HG03108 (cell line): ENCODE results near the gene DNAAF3.

ENCODE experiments used
- ATAC-seq: cut with Tn5 transposase; IDR thresholded peaks from one replicate; pipeline ENCODE4 v1.9.1; 2021; ENCODE audit warnings: moderate library complexity; ENCODE audit not compliant: unreplicated experiment

DNAAF3 gene

DNA sequence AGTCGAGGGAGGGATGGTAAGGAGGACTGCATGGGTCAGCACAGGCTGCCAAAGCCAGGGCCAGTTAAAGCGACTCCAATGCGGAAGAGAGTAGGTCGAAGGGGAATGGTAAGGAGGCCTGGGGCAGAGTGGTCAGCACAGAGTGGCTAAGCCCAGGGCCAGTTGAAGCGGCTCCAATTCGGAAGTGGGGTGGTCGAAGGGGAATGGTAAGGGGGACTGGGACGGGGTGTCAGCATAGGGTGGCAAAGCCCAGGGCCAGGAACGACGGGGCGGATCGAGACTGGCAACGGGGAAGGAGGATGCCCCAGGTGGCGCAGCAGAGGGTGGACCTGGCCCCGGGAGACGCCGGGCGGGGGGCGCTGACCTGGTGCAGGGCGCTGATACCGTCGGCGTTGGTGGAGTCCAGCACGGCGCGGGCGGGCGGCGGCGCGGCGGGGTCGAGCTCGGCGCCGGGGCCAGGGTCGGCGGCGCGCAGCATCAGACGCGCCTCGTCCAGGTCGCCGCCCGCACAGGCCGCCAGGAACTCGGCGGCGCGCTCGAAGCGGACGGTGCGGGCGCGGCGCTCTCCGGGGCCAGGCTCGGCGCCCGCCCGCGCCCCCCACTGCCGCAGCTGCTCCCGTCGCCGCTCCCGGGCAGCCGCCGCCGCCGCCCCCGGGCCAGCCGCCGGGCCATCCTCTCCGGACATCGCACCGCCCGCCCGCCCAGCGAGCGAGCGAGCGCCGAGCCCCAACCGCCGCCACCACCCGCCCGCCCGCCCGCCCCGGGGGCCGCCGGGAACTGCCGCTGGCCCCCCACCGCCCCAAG is 49.4 kb downstream of the DNAAF3 start, which contains the start of gene PPP1R12C:
Gene PPP1R12C (minus strand): TSS at position 779 of the 804 bp plus-strand sequence. CDS start 94 bp downstream, at position 685.
- no peak for ATAC-seq

DNA sequence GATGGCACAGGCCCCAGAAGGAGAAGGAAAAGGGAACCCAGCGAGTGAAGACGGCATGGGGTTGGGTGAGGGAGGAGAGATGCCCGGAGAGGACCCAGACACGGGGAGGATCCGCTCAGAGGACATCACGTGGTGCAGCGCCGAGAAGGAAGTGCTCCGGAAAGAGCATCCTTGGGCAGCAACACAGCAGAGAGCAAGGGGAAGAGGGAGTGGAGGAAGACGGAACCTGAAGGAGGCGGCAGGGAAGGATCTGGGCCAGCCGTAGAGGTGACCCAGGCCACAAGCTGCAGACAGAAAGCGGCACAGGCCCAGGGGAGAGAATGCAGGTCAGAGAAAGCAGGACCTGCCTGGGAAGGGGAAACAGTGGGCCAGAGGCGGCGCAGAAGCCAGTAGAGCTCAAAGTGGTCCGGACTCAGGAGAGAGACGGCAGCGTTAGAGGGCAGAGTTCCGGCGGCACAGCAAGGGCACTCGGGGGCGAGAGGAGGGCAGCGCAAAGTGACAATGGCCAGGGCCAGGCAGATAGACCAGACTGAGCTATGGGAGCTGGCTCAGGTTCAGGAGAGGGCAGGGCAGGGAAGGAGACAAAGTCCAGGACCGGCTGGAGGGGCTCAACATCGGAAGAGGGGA is 50.1 kb downstream of the DNAAF3 start:
- no peak for ATAC-seq

DNA sequence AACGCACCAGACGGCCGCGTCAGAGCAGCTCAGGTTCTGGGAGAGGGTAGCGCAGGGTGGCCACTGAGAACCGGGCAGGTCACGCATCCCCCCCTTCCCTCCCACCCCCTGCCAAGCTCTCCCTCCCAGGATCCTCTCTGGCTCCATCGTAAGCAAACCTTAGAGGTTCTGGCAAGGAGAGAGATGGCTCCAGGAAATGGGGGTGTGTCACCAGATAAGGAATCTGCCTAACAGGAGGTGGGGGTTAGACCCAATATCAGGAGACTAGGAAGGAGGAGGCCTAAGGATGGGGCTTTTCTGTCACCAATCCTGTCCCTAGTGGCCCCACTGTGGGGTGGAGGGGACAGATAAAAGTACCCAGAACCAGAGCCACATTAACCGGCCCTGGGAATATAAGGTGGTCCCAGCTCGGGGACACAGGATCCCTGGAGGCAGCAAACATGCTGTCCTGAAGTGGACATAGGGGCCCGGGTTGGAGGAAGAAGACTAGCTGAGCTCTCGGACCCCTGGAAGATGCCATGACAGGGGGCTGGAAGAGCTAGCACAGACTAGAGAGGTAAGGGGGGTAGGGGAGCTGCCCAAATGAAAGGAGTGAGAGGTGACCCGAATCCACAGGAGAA is 50.9 kb downstream of the DNAAF3 start:
- no peak for ATAC-seq

DNA sequence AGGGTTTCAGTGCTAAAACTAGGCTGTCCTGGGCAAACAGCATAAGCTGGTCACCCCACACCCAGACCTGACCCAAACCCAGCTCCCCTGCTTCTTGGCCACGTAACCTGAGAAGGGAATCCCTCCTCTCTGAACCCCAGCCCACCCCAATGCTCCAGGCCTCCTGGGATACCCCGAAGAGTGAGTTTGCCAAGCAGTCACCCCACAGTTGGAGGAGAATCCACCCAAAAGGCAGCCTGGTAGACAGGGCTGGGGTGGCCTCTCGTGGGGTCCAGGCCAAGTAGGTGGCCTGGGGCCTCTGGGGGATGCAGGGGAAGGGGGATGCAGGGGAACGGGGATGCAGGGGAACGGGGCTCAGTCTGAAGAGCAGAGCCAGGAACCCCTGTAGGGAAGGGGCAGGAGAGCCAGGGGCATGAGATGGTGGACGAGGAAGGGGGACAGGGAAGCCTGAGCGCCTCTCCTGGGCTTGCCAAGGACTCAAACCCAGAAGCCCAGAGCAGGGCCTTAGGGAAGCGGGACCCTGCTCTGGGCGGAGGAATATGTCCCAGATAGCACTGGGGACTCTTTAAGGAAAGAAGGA is 51.8 kb downstream of the DNAAF3 start:
- ATAC-seq: no peak

DNA sequence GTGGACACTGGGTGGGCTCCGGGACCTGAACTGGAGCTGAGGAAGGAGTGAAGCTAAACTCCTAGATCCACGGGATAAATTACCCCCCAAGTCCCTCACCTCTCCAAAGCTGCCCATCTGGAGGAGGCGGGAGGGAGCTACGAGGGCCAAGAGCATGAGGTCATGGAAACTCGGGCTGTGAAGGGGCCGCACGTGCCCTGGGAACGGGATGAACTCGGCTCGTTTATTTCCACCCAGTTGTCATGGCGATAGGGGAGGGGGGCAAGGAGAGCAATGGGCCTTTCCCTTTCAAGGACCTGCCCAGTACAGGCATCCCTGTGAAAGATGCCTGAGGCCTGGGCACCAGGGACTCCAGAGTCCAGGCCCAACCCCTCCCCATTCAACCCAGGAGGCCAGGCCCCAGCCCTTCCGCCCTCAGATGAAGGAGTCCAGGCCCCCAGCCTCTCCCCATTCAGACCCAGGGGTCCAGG is 52.8 kb downstream of the DNAAF3 start:
- ATAC-seq: no peak

DNA sequence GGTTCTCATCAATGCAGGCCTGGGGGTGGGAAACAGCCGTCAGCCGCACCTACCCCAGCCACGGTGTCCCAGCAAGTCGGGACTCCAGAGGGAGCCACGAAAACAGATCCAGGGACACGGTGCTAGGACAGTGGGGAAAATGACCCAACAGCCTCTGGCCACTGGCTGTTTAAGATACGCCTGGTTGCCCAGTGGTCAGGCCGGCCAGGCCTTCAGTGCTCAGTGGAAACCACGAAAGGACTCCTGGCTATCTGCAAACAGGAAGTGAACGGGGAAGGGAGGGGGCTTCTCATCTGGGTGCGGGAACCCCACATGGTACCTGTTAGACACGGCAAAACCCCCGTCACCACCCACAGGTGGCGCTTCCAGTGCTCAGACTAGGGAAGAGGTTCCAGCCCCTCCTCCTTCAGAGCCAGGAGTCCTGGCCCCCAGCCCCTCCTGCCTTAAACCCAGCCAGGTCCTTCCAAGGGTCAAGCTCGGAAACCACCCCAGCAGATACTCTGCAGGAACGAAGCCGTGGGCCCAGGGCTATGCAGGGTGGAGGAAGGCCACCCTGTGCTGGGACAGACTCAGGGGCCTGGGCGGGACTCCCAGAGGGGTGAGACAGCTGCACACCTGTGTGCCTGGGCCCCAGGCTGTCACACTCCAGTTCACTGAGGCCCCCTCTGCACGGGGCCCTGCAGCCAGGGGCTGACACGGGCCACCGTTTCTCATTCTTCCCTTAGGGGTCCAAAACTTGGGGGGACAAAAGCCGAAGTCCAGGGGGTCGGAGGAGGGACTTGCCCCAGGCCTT is 53.4 kb downstream of the DNAAF3 start:
- no peak for ATAC-seq

DNA sequence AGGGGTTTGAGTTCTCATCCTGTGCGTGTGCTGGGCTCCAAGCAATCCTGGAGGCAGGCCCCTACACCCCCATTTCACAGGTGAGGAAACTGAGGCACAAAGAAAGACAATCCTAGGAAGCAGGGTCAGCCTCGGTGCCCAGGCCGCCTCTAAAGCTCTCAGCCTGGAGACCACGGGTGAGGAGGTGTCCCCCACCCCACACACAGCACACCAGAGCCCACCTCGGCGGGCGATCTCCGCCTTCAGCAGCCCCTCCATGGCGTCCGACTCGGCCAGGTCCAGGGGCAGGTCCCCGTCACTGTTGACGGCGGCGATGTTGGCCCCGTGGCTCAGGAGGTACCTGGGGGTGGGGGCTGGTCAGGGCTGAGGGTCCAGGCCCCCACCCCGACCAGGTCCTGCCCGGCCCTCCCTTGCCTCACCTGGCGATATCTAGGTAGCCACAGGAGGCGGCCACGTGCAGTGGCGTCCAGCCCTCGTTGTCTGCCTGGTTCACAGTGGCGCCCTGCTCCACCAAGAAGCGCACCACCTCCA is 54.1 kb downstream of the DNAAF3 start:
- ATAC-seq: no peak

DNA sequence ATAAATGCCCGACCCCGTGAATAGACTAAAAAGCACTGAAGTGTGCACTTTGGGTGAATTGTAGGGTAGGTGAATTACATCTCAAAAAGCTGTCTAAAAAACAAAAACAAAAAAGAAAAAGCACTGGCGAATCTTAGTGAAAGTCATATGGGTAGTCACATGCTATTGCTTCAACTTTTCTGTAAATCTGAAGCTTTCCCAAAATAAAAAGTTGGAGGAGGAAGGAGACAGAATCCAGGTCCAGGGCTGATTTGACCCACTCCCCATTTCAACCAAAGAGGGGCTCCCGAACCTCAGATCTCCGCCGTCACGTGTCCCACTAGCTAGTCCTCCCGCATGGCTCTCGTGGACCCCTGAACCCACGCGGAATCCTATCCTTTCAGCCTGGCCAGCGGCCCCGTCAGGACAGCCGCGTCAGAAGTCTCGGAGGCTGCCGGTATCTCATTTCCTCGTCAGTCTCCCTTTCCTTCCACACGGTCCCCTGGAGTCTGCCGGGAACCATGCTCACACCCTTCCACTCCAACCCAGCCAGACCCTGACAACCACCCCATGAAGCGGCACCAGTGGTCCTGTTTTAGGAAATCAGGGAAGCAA is 55.1 kb downstream of the DNAAF3 start:
- ATAC-seq: no peak

DNA sequence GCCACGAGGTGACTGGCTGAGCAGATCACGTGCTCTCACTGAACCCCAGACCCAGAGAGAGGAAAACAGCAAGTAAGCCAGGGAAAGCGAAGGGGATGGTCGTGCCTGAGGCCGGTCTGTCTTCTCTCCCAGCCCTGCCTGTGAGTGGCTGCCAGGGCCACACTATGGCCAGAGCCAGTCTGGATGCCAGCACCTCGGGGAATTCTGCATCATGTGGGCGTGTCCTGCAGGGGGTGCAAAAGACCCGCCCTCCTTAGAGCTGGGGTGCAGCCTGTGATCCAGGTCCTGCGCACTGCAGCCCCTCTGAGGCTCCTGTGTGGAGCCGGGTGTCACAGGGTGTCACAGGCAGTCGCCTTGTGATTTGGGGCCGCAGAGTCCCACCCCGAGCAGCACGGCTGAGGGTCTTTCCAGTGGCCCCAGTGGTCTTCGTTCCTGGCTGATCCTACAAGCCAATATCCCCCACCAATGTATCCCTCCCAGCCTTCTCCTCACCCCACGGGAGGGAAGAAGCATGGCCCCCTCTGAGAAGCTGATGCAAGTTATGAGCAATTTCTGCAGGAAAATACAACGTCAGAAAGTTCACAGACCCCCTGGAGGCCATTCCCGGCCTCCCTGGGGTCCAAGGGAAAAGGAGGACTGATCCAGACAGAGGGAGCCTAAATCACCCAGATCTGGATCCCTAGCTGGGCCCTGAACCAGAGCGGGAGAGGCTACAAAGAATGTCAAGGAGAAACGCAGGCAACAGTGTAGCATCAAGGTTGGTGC is 56.7 kb downstream of the DNAAF3 start:
- no peak for ATAC-seq
